HepG2 (cell line): ENCODE results near the gene IFI27. TPM values are rescaled to one million over a fixed set of nuclear protein-coding genes. Genes with fewer than 3 reads are reported as not detected.

Source experiments
- ATAC-seq: fragments of 200-7000 bp; cut with Tn5 transposase; 3 replicates; pipeline ENCODE4 v1.9.1; 2020; ENCODE audit warnings: mild to moderate bottlenecking, moderate library complexity
- BruUV-seq: library from RNA; stranded (reverse); fragments of 400-500 nt; replicated peaks from 2 replicates; lab custom pipeline; 2021; lab: Mats Ljungman, UMichigan
- CTCF ChIA-PET: fragments of 300-600 bp; formaldehyde crosslinking; extraction: SDS; loops from one replicate; lab custom pipeline; 2021; ENCODE audit warnings: low total read pairs, inconsistent platforms, low intra/inter-chr PET ratio; lab: Yijun Ruan, JAX
- POLR2A ChIA-PET: fragments of 350-600 bp; sonication (Branson Sonifier 250); formaldehyde crosslinking; loops from one replicate; lab custom pipeline; 2020; ENCODE audit warnings: antibody characterized with exemption, inconsistent platforms; lab: Yijun Ruan, JAX
- DNase-seq: peaks from one replicate; pipeline ENCODE4 v3.0.0-alpha.2; 2015; ENCODE audit warnings: low spot score
- FAIRE-seq: peaks from 3 replicates; lab custom pipeline; 2011; peaks lifted over from hg19 to GRCh38; lab: Jason Lieb, UNC
- H2AFZ ChIP-seq: one replicate; pipeline ENCODE4 v1.6.1; 2011; ENCODE audit warnings: low read length, inconsistent platforms
- H3K27ac ChIP-seq: fragments of 300-600 bp; 3 replicates; pipeline ENCODE4 v1.8.0; 2011; ENCODE audit warnings: mixed run types, mild to moderate bottlenecking, mixed read lengths, low read length, inconsistent platforms; ENCODE audit not compliant: insufficient read depth; ENCODE audit errors: extremely low read length
- H3K27me3 ChIP-seq, 2 experiments: fragments of 200-600 bp in 1 of 2; 2 replicates in 1 of 2; 3 replicates in 1 of 2; pipeline versions ENCODE4 v1.6.0 to v1.8.0; 2011; ENCODE audit warnings: low read length in 2 of 2, mild to moderate bottlenecking in 2 of 2, moderate library complexity in 2 of 2, inconsistent platforms in 1 of 2; ENCODE audit not compliant: insufficient read depth in 2 of 2, control insufficient read depth in 1 of 2
- H3K36me3 ChIP-seq, 2 experiments: fragments of 200-600 bp in 1 of 2; replicated peaks in 1 of 2; 2 replicates in 1 of 2; 3 replicates in 1 of 2; pipeline versions ENCODE4 v1.5.1 to v1.8.0; 2011; ENCODE audit warnings: low read length in 2 of 2, inconsistent platforms in 1 of 2; ENCODE audit not compliant: insufficient read depth in 2 of 2, control insufficient read depth in 1 of 2
- H3K4me1 ChIP-seq: 2 replicates; pipeline ENCODE4 v1.5.1; 2012; ENCODE audit warnings: low read length, inconsistent platforms; ENCODE audit not compliant: insufficient read depth
- H3K4me2 ChIP-seq: 2 replicates; pipeline ENCODE4 v1.6.0; 2011; ENCODE audit warnings: low read depth, low read length, inconsistent platforms
- H3K4me3 ChIP-seq, 3 experiments: fragments of 200-600 bp in 1 of 3; sonication (generic), shearing (Covaris generic) in 1 of 3; replicated peaks in 1 of 3; 2 replicates each; pipeline ENCODE4 v1.5.1; 2011 to 2016; ENCODE audit warnings: low read length in 3 of 3, inconsistent platforms in 2 of 3, low read depth in 2 of 3, mild to moderate bottlenecking in 2 of 3, control low read depth in 1 of 3, mixed read lengths in 1 of 3; ENCODE audit not compliant: insufficient read depth in 1 of 3
- H3K79me2 ChIP-seq: one replicate; pipeline ENCODE4 v1.6.1; 2011; ENCODE audit warnings: low read length, inconsistent platforms; ENCODE audit not compliant: insufficient read depth
- H3K9ac ChIP-seq: 2 replicates; pipeline ENCODE4 v1.6.0; 2011; ENCODE audit warnings: mild to moderate bottlenecking, low read depth, low read length, inconsistent platforms; ENCODE audit not compliant: insufficient read depth
- H3K9me3 ChIP-seq: 2 replicates; pipeline ENCODE4 v1.5.1; 2012; ENCODE audit warnings: mild to moderate bottlenecking, low read length
- H4K20me1 ChIP-seq: 2 replicates; pipeline ENCODE4 v1.6.0; 2011; ENCODE audit warnings: inconsistent platforms, mild to moderate bottlenecking, low read length, moderate library complexity; ENCODE audit not compliant: insufficient read depth
- MAFF ChIP-seq: IDR thresholded peaks from 2 replicates; pipeline ENCODE4 v1.6.1; 2011; ENCODE audit warnings: low read depth, low read length, improper control_type of control experiment
- MAFK ChIP-seq, 2 experiments: IDR thresholded peaks in 1 of 2; conservative IDR thresholded peaks in 1 of 2; 2 replicates each; pipeline ENCODE4 v1.6.1; 2011; ENCODE audit warnings: improper control_type of control experiment in 2 of 2, low read length in 2 of 2
- WGBS: methylation state at CpG from one replicate; pipeline ENCODE4 v1.1.6; 2017; ENCODE audit warnings: low lambda C conversion rate; 5-methylcytosine and 5-hydroxymethylcytosine counted together
- in situ Hi-C: cut with HindIII; loops from 2 replicates; pipeline ENCODE4 v1.10.0; 2017; ENCODE audit warnings: low pct_unique_long_range_greater_than_20kb; ENCODE audit not compliant: extremely low pct_ligation_motif_present
- intact Hi-C: fragments of 100-400 bp; cut with micrococcal nuclease; formaldehyde crosslinking; loops from one replicate; pipeline ENCODE4 v1.10.0; 2022; ENCODE audit not compliant: unreplicated experiment
- polyA plus RNA-seq, 8 experiments: library from polyadenylated mRNA; depleted of rRNA in 3 of 8; stranded (reverse) in 7 of 8; unstranded in 1 of 8; fragments of >200 nt; fragmentation: Illumina TruSeq in 4 of 8; extraction: Trizol in 4 of 8; gene quantifications; 2 replicates each; pipeline versions ENCODE4 v1.2.1 to v1.2.3, GENCODE V29; 2011 to 2016; ENCODE audit warnings: low read depth in 4 of 8, missing spikeins in 1 of 8, mixed read lengths in 1 of 8; ENCODE audit not compliant: insufficient read depth in 1 of 8
- total RNA-seq, 5 experiments: library from RNA; depleted of rRNA; stranded (reverse); fragments of >200 nt; fragmentation: Illumina TruSeq; extraction: Trizol; gene quantifications; 2 replicates each; pipeline ENCODE4 v1.2.3, GENCODE V29; 2016; ENCODE audit warnings: low read depth in 1 of 5
- TF ChIP-seq, protein P1 (sequence below): sonication (generic); formaldehyde crosslinking; IDR thresholded peaks from 2 replicates; pipeline ENCODE4 v1.9.0; 2021; ENCODE audit warnings: missing genetic modification reagents, borderline replicate concordance
- TF ChIP-seq, protein P2 (sequence below): sonication (generic); formaldehyde crosslinking; IDR thresholded peaks from 2 replicates; pipeline ENCODE4 v1.8.0; 2022; ENCODE audit warnings: mild to moderate bottlenecking, missing genetic modification reagents, moderate library complexity

IFI27 gene
- total and polyA plus RNA-seq, 2 of the 13 experiments (the other 11 are each of a cell fraction or from before 2014, with no cell fraction given): 1.2 to 1.7 TPM

DNA sequence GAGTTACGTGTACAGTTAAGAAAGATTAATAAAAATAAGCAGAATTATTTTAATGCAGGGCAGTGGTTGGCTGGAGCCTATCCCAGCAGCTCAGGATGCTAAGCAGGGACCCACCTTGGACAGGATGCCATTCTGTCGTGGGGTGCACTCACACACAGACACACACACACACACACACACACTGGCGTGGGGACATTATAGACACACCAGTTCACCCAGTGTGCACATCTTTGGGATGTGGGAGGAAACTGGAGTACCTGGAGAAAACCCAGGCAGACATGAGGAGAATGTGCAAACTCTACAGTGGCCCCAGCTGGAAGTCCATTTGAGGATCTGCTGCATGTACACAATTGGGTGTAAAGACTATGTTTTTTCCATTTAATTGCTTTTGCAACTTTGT, 31.7 kb downstream of the IFI27 start (continued):
- TF ChIP-seq, protein P1, sequence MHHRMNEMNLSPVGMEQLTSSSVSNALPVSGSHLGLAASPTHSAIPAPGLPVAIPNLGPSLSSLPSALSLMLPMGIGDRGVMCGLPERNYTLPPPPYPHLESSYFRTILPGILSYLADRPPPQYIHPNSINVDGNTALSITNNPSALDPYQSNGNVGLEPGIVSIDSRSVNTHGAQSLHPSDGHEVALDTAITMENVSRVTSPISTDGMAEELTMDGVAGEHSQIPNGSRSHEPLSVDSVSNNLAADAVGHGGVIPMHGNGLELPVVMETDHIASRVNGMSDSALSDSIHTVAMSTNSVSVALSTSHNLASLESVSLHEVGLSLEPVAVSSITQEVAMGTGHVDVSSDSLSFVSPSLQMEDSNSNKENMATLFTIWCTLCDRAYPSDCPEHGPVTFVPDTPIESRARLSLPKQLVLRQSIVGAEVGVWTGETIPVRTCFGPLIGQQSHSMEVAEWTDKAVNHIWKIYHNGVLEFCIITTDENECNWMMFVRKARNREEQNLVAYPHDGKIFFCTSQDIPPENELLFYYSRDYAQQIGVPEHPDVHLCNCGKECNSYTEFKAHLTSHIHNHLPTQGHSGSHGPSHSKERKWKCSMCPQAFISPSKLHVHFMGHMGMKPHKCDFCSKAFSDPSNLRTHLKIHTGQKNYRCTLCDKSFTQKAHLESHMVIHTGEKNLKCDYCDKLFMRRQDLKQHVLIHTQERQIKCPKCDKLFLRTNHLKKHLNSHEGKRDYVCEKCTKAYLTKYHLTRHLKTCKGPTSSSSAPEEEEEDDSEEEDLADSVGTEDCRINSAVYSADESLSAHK (CRISPR knock-in tag): no peak

DNA sequence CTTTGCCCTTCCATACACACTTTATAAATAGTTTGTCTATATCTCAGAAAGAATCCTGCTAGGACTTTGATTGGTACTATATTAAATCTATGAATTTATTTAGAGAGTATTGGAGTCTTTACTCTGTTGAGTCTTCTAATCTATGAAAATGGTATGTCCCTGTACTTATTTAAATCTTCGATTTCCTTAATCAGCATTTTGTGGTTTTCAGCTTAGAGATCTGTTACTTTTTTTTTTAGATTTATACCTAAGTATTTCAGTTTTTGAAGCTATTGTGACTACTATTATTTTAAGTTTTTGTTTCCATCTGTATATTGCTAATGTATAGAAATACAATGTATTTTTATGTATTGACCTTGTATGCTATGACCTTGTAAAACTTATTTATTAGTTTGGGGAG, 32.3 kb downstream of the IFI27 start:
- no peaks in the 10 kb centered on the region for H4K20me1 ChIP-seq
- no peak overlapping the region for H3K27ac ChIP-seq
- H2AFZ ChIP-seq: no peak overlapping the region
- TF ChIP-seq MAFK (conservative IDR thresholded peaks at IDR 0.05 in 1 of 2, IDR thresholded peaks at IDR 0.05 in 1 of 2; ENCODE audit: low read length in 2 of 2) (peak; percentile 49 to 75), MAFF (peak; percentile 50; the same call in 1 of the 2 replicates)
- TF ChIP-seq, protein P2, sequence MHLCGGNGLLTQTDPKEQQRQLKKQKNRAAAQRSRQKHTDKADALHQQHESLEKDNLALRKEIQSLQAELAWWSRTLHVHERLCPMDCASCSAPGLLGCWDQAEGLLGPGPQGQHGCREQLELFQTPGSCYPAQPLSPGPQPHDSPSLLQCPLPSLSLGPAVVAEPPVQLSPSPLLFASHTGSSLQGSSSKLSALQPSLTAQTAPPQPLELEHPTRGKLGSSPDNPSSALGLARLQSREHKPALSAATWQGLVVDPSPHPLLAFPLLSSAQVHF (CRISPR knock-in tag): no peak
- ChIA-PET CTCF (interaction anchor here (1.3 kb wide), 1 partner anchor 106 kb away, joined by 5 read pairs; no protein-coding TSS in a partner anchor), POLR2A (no interaction called here)
- H3K27me3 ChIP-seq: peaks cover 2 to 24% of the 10 kb centered on the region in 2 experiments; a peak in 3 of 5 replicates
- peaks cover 42% of the 10 kb centered on the region for H3K4me1 ChIP-seq
- no peaks in the 10 kb centered on the region for H3K9me3 ChIP-seq
- H3K9ac ChIP-seq: no peak overlapping the region
- WGBS: 4% methylated on average over 1 of the region's 1 CpG
- in situ Hi-C loops: no loop called here
- no peaks in the 10 kb centered on the region for H3K79me2 ChIP-seq
- H3K4me3 ChIP-seq: no peak overlapping the region
- no TSS peak for BruUV-seq
- intact Hi-C loops: no loop called here
- H3K4me2 ChIP-seq: no peak overlapping the region
- FAIRE-seq: no peak
- H3K36me3 ChIP-seq: no peaks in the 10 kb centered on the region
- DNase-seq: no peak
- no peak for ATAC-seq
